Lung (tissue), 12 donors: ENCODE measurements around the gene KRT23. TPM values are rescaled to one million over a fixed set of nuclear protein-coding genes. Genes with fewer than 3 reads are reported as not detected.

Source experiments
- ATAC-seq: fragments of 200-7000 bp; cut with Tn5 transposase; one replicate; pipeline ENCODE4 v1.9.1; 2020; ENCODE audit warnings: moderate number of reproducible peaks; ENCODE audit not compliant: insufficient read depth, low FRiP score
- DNase-seq, 3 donors: peaks; one replicate each; pipeline ENCODE4 v3.0.0-alpha.2; 2013 to 2017
- H3K27ac ChIP-seq, 2 donors: one replicate each; pipeline ENCODE4 v1.5.1; 2013; ENCODE audit warnings: mild to moderate bottlenecking in 2 of 2, moderate library complexity in 2 of 2, control low read depth in 1 of 2, inconsistent platforms in 1 of 2, low read depth in 1 of 2, low read length in 1 of 2
- H3K27me3 ChIP-seq, 3 donors: one replicate each; pipeline ENCODE4 v1.5.1; 2013; ENCODE audit warnings: low read length in 2 of 3; ENCODE audit not compliant: control insufficient read depth in 3 of 3, insufficient read depth in 3 of 3
- H3K36me3 ChIP-seq, 4 donors: one replicate each; pipeline ENCODE4 v1.5.1; 2013; ENCODE audit warnings: low read length in 4 of 4, mild to moderate bottlenecking in 1 of 4, moderate library complexity in 1 of 4; ENCODE audit not compliant: control insufficient read depth in 4 of 4, insufficient read depth in 4 of 4
- H3K4me1 ChIP-seq, 5 donors: one replicate each; pipeline ENCODE4 v1.5.1; 2013; ENCODE audit warnings: low read length in 5 of 5, mild to moderate bottlenecking in 2 of 5, moderate library complexity in 1 of 5; ENCODE audit not compliant: control insufficient read depth in 5 of 5, insufficient read depth in 5 of 5
- H3K4me3 ChIP-seq: one replicate; pipeline ENCODE4 v1.5.1; 2013; ENCODE audit warnings: mild to moderate bottlenecking, control low read depth, moderate library complexity
- H3K9ac ChIP-seq, 2 donors: one replicate each; pipeline ENCODE4 v1.5.1; 2013; ENCODE audit warnings: low read length in 2 of 2, control low read depth in 1 of 2; ENCODE audit not compliant: insufficient read depth in 1 of 2
- H3K9me3 ChIP-seq, 4 donors: one replicate each; pipeline ENCODE4 v1.5.1; 2013; ENCODE audit warnings: low read length in 3 of 4, mild to moderate bottlenecking in 1 of 4, moderate library complexity in 1 of 4; ENCODE audit not compliant: control insufficient read depth in 4 of 4, insufficient read depth in 3 of 4
- WGBS, 2 donors: extraction: QIAGEN DNeasy Blood & Tissue Kit; methylation state at CpG; one replicate each; pipeline ENCODE4 v1.1.7; 2013; 5-methylcytosine and 5-hydroxymethylcytosine counted together
- polyA plus RNA-seq, 2 donors: library from polyadenylated mRNA; stranded (reverse); fragments of 200-250 nt; gene quantifications; one replicate each; pipeline ENCODE4 v1.2.1, GENCODE V29; 2013
- total RNA-seq, 2 donors: library from RNA; depleted of rRNA in 1 of 2; stranded (reverse); fragments of >200 nt in 1 of 2; gene quantifications; one replicate each; pipeline ENCODE4 v1.2.1, GENCODE V29; 2014 to 2021
- TF ChIP-seq, protein P1 (sequence below): IDR thresholded peaks from 2 replicates; pipeline ENCODE4 v1.5.1; 2012; ENCODE audit warnings: mild to moderate bottlenecking; ENCODE audit errors: control extremely low read depth, extremely low read depth
- donor health status: control.
- donor health status: control.
- donor health status: Bipolar disorder and iron deficiency.
- donor health status: healthy.
- donor health status: DM: yes; HTN: yes; CAD: no.

The KRT23 gene
- total and polyA plus RNA-seq, 4 donors = 1.3 to 9.4 (median 2.0) TPM

DNA sequence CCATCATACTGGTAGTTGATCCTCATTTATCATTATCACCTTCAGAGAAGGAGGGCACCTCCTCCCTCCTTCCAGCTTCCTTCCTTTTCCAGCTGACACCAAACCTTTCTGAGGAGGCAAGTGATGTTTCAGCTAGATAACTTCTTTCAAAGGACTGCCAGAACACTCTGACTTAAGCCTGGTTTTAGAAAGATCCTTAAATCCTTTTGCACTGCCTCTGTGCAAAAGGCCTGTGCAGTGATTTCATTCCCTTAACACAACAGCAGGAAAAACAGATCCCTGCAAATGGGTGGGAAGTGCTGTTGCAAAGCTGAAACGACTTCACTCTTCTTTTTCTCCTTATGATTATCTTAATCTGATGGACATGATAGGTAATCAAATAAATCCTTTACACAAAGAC is 7.1 kb upstream of the KRT23 start:
- DNase-seq (no peak), ATAC-seq (no peak)
- WGBS, 2 donors = 51 to 53% methylated on average over 1 of the region's 1 CpG
- peaks cover 0 to 5% (median 0%) of the 10 kb centered on the region in 5 donors for H3K4me1 ChIP-seq
- H3K9me3 ChIP-seq = no peaks in the 10 kb centered on the region
- no peaks in the 10 kb centered on the region for H3K36me3 ChIP-seq
- H3K9ac ChIP-seq = no peak overlapping the region
- no peak overlapping the region for H3K27ac ChIP-seq
- peaks cover 0 to 10% (median 9%) of the 10 kb centered on the region in 3 donors for H3K27me3 ChIP-seq
- TF ChIP-seq, protein P1, sequence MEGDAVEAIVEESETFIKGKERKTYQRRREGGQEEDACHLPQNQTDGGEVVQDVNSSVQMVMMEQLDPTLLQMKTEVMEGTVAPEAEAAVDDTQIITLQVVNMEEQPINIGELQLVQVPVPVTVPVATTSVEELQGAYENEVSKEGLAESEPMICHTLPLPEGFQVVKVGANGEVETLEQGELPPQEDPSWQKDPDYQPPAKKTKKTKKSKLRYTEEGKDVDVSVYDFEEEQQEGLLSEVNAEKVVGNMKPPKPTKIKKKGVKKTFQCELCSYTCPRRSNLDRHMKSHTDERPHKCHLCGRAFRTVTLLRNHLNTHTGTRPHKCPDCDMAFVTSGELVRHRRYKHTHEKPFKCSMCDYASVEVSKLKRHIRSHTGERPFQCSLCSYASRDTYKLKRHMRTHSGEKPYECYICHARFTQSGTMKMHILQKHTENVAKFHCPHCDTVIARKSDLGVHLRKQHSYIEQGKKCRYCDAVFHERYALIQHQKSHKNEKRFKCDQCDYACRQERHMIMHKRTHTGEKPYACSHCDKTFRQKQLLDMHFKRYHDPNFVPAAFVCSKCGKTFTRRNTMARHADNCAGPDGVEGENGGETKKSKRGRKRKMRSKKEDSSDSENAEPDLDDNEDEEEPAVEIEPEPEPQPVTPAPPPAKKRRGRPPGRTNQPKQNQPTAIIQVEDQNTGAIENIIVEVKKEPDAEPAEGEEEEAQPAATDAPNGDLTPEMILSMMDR = no peak
- no peak overlapping the region for H3K4me3 ChIP-seq

DNA sequence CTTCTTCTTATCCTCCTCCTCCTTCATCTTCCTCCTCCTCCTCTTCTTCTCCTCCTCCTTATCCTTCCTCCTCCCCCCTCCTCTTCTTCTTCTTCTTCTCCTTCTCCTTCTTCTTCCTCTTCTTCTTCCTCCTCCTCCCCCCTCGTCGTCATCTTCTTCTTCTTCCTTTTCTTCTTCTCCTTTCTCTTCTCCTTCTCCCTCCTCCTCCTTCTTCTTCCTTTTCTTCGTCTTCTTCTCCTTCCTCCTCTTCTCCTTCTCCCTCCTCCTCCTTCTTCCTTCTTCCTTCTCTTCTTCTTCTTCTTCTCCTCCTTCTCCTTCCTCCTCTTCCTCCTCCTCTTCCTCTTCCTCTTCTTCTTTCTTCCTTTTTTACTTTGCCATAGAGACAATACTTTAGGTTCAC is 5.1 kb upstream of the KRT23 start:
- 43 to 57% methylated on average over 3 of the region's 3 CpGs for WGBS, 2 donors
- H3K4me1 ChIP-seq = peaks cover 0 to 2% (median 0%) of the 10 kb centered on the region in 5 donors

DNA sequence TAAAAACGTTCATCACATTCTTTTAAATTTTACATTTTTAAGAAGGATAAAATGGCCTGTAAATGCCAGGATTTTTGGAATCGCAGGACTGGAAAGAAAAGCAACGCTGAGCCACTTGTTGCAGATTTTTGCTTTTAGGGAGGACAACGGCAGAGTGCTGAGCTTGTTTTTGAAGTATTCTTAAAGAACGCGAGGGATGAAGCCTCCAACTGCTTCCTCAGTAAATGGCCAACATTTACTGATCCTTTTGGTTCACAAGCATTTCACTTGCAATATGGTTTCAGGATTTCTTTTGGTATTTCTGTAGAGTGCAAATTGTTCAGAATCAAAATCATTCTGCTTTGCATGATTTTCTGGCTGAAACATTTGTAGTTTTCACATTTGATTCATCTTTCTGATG is 2.8 kb upstream of the KRT23 start:
- H3K9me3 ChIP-seq = no peaks in the 10 kb centered on the region
- ATAC-seq (no peak), DNase-seq (no peak)
- H3K4me3 ChIP-seq = no peak overlapping the region
- WGBS, 2 donors = 83 to 87% methylated on average over 6 of the region's 6 CpGs
- no peak overlapping the region for H3K9ac ChIP-seq
- H3K4me1 ChIP-seq = peaks cover 0 to 2% (median 0%) of the 10 kb centered on the region in 5 donors
- TF ChIP-seq, protein P1 = no peak
- H3K27ac ChIP-seq = no peak overlapping the region
- H3K27me3 ChIP-seq = no peaks in the 10 kb centered on the region
- no peaks in the 10 kb centered on the region for H3K36me3 ChIP-seq

More for the DNA sequence above, 5.1 kb upstream of the KRT23 start:
- H3K4me3 ChIP-seq = no peak overlapping the region
- H3K9ac ChIP-seq = no peak overlapping the region
- ATAC-seq (no peak), DNase-seq (no peak)
- peaks cover 0 to 9% (median 3%) of the 10 kb centered on the region in 3 donors for H3K27me3 ChIP-seq
- TF ChIP-seq, protein P1 = no peak
- H3K36me3 ChIP-seq = no peaks in the 10 kb centered on the region
- H3K9me3 ChIP-seq = no peaks in the 10 kb centered on the region
- no peak overlapping the region for H3K27ac ChIP-seq

DNA sequence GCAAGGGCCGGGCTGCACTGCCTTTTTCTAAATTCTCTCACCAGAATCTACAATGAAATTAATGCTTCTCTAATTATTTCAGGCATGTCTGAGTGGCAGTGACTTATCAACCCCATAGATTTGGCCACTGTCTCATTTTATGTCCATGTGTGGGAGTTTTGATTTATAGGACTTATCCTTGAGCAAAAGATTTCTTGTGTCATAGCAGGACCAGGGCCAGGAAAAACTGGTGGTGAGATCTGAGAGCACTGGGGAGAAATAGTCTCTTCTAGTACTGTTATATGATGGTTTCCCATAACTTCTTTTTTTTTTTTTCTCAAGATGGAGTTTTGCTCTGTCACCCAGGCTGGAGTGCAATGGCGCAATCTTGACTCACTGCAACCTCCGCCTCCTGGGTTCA is 1.5 kb upstream of the KRT23 start:
- Histone ChIP-seq H3K9ac (no peak overlapping the region), H3K27me3 (no peaks in the 10 kb centered on the region), H3K27ac (no peak overlapping the region), H3K4me1 (peaks cover 0 to 2% (median 0%) of the 10 kb centered on the region in 5 donors), H3K4me3 (no peak overlapping the region), H3K9me3 (no peaks in the 10 kb centered on the region), H3K36me3 (no peaks in the 10 kb centered on the region)
- 94 to 99% methylated on average over 3 of the region's 3 CpGs for WGBS, 2 donors
- no peak for DNase-seq
- TF ChIP-seq, protein P1 = no peak
- no peak for ATAC-seq
